HG02678 (cell line): Measurements from ENCODE around the gene VASN.
A peak's percentile ranks its signal among the peaks of the same experiment; 100 is the strongest.

Experiments used
- ATAC-seq: cut with Tn5 transposase; IDR thresholded peaks from one replicate; pipeline ENCODE4 v1.9.1; 2021; ENCODE audit warnings: mild to moderate bottlenecking, moderate library complexity; ENCODE audit not compliant: unreplicated experiment

The VASN gene

GRCh38 chr16:4401094-4401501 is 29.4 kb downstream of the VASN start:
- no peak for ATAC-seq

- ATAC-seq: no peak
Measured at GRCh38 chr16:4401510-4401909, 29.9 kb downstream of the VASN start.

DNA sequence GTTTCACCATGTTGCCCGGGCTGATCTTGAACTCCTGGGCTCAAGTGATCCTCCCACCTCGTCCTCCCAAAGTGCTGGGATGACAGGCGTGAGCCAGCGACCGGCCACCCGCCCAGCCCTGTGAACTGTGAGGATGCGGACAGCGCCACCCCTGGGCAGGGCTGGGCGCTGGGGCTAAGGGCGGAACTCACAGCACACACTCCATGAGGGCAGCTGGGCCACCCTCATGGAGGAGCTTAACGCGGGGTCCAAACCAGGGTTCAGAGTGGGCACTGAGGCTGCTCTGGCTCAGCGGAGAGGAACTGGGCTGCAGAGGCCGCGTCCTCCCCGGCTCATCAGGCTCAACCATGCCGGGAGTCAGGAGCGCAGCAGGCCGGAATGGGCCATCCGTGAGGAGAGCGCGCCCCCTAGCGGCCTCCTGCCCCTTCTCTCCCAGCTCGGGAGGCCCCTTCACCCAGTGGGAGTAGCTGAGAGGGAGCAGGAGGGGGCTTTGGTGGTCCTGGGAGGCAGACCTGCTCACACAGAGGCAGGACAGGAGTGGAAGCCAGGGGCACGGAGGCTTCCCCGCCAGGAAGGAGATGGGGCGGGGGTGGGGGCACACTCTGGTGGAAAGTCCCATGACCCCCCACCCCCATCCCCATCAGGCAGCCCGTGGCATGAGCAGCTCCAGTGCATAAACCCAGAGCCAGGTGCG is 30.9 kb downstream of the VASN start:
- peak; percentile 52 for ATAC-seq

- no peak for ATAC-seq
Measured at GRCh38 chr16:4403133-4403949, 31.7 kb downstream of the VASN start.

GRCh38 chr16:4404247-4404966 is 32.8 kb downstream of the VASN start:
- no peak for ATAC-seq

- ATAC-seq: no peak
Measured at GRCh38 chr16:4404967-4405696, 33.5 kb downstream of the VASN start.

DNA sequence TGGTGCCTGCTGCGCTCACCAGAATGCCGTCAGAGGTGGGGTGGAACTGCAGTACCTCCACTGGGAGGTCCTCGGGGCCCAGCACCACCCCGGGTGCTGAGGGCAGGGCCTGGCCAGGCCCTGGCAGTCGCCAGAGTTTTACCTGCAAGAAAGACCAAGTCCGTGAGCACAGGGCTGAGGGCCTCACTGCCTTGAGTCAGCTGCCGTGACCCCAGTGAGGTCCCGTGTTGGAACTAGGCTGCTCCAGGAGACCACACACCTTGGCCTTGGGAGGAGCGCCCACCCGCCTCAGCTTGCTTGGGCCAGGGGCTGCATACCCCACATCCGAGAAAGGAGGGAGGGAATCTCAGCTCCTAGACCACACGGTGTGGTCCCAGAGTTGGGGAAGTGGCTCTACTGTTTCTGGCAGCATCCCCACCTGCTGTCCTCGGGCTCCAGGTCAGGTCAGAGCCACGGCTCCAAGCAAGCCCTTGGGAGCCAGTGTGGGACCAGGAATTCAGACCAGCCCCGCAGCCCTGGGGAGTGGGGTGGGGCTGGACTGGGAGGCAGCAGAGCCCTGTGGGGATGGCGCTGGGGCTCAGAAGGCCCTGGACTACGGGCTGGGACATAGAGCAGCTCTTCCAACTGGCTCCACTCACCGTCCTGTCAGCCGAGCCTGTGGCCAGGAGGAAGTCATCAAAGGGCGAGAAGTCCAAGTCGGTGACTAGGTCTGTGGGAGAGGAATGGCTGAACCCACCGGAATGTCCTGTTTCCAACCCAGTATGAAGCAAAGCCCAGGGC is 36.1 kb downstream of the VASN start:
- no peak for ATAC-seq

- ATAC-seq: no peak
Measured at GRCh38 chr16:4408323-4408690, 36.7 kb downstream of the VASN start.

DNA sequence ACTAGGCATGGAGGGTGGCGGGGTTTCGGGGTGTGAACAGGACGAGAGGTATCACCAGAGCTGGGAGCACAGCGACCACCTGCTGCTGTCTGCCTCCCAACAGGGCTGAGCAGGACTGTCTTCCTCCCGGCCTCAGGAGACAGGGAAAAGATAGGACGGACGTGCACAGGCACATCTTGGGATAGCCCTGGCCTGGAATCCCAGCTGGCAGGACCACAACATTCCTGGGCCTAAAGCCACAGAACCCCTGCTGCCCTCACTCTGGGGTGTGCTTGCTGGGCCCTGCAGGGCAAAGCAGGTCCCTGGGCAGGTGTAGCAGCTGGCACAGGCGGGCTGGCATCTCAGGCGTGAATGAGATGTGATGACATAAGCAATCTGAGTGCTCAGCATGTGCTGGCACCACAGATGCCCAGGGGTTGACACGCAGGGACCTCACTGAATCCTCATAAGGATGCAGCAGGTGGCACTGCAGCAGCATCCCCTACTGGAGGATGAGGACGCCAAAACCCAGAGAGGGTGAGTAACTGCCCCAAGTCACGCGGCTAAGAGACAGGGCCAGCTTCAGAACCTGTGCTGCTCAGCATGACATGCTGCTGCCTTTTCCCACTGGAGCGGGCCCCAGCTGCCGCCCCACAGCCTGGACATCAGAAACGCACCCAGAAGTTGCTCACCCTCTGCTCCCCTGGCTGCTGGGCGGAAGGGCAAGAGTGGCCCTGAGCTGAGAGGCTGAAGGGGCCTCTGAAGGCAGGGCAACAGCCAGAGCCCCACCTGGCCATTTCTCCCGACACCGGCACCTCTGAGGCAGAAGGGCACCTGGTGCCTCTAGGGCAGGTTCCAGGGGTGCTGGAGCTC is 37.7 kb downstream of the VASN start:
- ATAC-seq: no peak

- no peak for ATAC-seq
Measured at GRCh38 chr16:4410335-4411075, 38.9 kb downstream of the VASN start.

DNA sequence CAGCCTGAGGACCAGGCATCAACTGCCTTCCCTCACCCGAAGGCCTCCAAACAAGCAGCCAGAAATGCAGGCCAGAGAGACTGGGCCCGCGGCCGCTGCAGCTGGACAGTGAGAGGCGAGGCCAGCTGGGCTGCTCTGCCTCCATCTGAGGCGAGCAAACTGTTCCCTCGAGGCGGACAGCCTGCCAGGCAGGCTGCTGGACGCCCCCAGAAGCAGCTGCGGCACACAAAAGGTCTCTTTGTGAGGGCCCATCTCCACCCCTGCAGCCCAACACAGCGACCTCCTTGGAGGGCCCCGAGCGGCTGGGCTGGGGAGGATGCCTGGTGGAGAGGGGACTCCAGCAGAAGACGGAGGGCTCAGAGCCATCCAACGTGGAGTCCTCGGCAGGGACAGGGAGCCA is 40.0 kb downstream of the VASN start:
- no peak for ATAC-seq

DNA sequence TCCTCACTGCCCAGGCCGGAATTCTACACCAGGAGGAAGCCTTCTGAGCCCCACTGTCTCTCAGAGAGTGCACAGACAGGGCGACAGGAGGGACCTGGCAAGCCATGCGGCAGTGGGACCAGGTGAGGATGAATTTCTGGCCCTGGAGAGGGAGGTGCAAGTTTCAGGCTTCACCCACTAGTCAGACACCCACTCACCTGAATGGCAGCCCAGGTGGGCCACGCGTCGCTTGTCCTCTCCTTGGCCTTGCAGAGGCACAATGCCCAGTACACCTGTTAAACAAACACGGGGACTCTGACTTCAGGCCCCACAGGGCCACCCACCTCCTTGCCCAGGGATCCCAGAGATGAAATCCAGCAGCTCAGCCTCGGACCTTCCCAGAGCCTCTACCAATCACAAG is 40.5 kb downstream of the VASN start:
- no peak for ATAC-seq

GRCh38 chr16:4412854-4413253 is 41.2 kb downstream of the VASN start:
- ATAC-seq: no peak

GRCh38 chr16:4414187-4414917 is 42.7 kb downstream of the VASN start:
- ATAC-seq: peak; percentile 59

DNA sequence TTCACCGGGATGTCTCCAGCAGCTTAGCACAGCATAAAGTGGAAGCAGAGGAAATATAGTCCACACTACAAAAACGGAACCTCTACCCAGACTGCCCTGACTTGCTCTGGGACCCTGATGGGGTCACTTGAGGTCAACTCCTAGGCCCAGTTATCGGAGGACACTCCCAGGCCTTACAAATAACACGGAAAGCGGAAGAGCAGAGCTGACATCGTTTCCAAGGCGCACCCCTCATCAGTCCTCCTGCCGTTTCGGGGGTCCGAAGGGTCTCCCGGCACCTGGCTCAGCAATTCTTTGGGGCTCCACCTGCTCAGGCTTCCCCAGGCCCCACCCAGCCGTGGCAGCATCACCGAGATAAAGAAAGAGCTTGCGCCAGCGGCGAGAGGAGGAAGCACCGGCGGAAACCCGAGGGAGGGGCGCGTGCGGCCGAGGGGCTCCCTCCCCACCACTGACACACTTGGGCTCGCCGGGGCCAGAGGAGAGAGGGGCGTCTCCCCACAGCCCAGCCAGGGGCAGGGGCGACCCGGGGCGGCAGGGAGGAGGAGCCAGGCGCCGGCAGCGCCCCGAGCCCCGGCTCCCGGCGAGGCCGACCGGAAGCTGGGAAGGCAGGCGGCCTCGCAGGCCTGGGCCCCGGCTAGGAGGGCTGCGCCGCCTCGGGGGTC is 44.0 kb downstream of the VASN start:
- ATAC-seq: peak; percentile 16

GRCh38 chr16:4416200-4417032 is 44.8 kb downstream of the VASN start, which contains the start of gene CORO7:
TSS of gene CORO7 (minus strand) at chr16:4416596. CDS start at chr16:4416518, 78 bp downstream.
- ATAC-seq: peak; percentile 79
